Measurements from ENCODE around the gene PCID2. TPM values are rescaled to one million over a fixed set of nuclear protein-coding genes. Genes with fewer than 3 reads are reported as not detected.

The PCID2 gene
- total and polyA plus RNA-seq, 2 of the 13 experiments (the other 11 are each of a cell fraction or from before 2014, with no cell fraction given): 65.0 to 111 TPM

GRCh38 chr13:113138792-113139551, 69.5 kb downstream of the PCID2 start (continued):
- TF ChIP-seq USF2 (IDR thresholded peaks at IDR 0.05; ENCODE audit: low read depth, low read length) (no peak), USF2 (CRISPR knock-in tag; IDR thresholded peaks at IDR 0.05; ENCODE audit: borderline replicate concordance) (peak; percentile 22; the same call in 1 of the 2 replicates), AFF4 (CRISPR knock-in tag; IDR thresholded peaks at IDR 0.05) (no peak), BCL6 (CRISPR knock-in tag; IDR thresholded peaks at IDR 0.05) (peak; percentile 82), POGZ (CRISPR knock-in tag; IDR thresholded peaks at IDR 0.05) (peak; percentile 81), ZMYM3 (CRISPR knock-in tag; IDR thresholded peaks at IDR 0.05) (peak; percentile 73; the same call in 1 of the 2 replicates), ZBTB10 (CRISPR knock-in tag; IDR thresholded peaks at IDR 0.05; ENCODE audit: borderline replicate concordance) (no peak), MXI1 (IDR thresholded peaks at IDR 0.05; ENCODE audit: borderline replicate concordance, low read depth, low read length) (peak; percentile 96; the same call in 2 of the 3 replicates), ZNF704 (CRISPR knock-in tag; IDR thresholded peaks at IDR 0.05; ENCODE audit: borderline replicate concordance) (0 out of 2 replicates have a peak, but pooled peaks have one; percentile 42), RFX5 (IDR thresholded peaks at IDR 0.05; ENCODE audit: low read depth, low read length) (no peak), NR2F1 (CRISPR knock-in tag; IDR thresholded peaks at IDR 0.05) (peak; percentile 21 to 41; a peak in 2 of 4 replicates), SRSF1 (optimal IDR thresholded peaks at IDR 0.05; ENCODE audit: low read depth, low read length) (no peak), GTF2F1 (IDR thresholded peaks at IDR 0.05; ENCODE audit: low read length) (no peak), SIN3B (IDR thresholded peaks at IDR 0.05; ENCODE audit: low read length) (0 out of 2 replicates have a peak, but pooled peaks have one; percentile 20), NFKB2 (CRISPR knock-in tag; IDR thresholded peaks at IDR 0.05; ENCODE audit: borderline replicate concordance) (no peak), POLR2G (IDR thresholded peaks at IDR 0.05; ENCODE audit: low read depth, low read length) (peak; percentile 74), ZNF264 (CRISPR knock-in tag; IDR thresholded peaks at IDR 0.05) (peak; percentile 76; the same call in 1 of the 2 replicates), RNF2 (conservative IDR thresholded peaks at IDR 0.05; ENCODE audit: low read depth) (no peak)

Data from HepG2 (cell line).